Adrenal gland (tissue), 5 donors: ENCODE measurements around the gene USP11.

ENCODE experiments used
- CTCF ChIP-seq, 6 experiments: fragments of 450-650 bp in 4 of 6; fragments of 200-600 bp in 2 of 6; sonication (generic) in 1 of 6; IDR thresholded peaks; 1 replicate in 5 of 6; 2 replicates in 1 of 6; pipeline versions ENCODE4 v1.5.1 to v1.8.0; 2016 to 2021; ENCODE audit warnings: antibody characterized with exemption in 6 of 6, mild to moderate bottlenecking in 2 of 6, moderate library complexity in 1 of 6
- POLR2A ChIP-seq, 2 donors: fragments of 450-650 bp; IDR thresholded peaks; one replicate each; pipeline ENCODE4 v1.6.1; 2017; ENCODE audit warnings: antibody characterized with exemption in 2 of 2, mild to moderate bottlenecking in 2 of 2, moderate library complexity in 1 of 2
- donor health status: DM: no; HTN: no; CAD: no.

- TF ChIP-seq CTCF (IDR thresholded peaks at IDR 0.05) (no peak), POLR2A (IDR thresholded peaks at IDR 0.05) (no peak)
Observed at GRCh38 chrX:47212381-47213293, 20.2 kb upstream of the USP11 start.
